NCI-H2196 (cell line): ENCODE data around the gene TPGS2.
"Not testable (repeated sequence)": the region's sequence is repeated elsewhere in the genome, so short reads cannot be mapped to it uniquely, and the experiment has no call there.

Experiments used
- DNase-seq: peaks from one replicate; lab custom pipeline; 2025; ENCODE audit not compliant: unreplicated experiment; lab: John Stamatoyannopoulos, UW

The TPGS2 gene

DNA sequence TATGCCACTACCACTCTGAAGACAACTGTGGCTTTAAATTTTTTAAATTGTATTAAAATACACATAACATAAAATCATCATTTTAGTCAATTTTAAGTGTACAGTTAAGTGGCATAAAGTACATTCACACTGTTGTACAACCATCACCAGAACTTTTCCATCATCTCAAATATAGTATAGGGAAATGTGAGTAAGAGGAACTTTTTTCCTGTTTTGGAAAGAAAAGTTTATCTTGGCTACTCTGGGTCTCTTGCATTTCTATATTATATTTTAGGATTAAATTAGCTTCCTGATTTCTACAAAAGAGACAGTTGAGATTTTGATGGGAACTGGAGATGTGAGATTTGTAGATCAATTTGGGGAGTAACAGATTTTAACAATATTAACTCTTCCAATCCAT is 3.3 kb downstream of the TPGS2 start:
- DNase-seq: no peak

DNA sequence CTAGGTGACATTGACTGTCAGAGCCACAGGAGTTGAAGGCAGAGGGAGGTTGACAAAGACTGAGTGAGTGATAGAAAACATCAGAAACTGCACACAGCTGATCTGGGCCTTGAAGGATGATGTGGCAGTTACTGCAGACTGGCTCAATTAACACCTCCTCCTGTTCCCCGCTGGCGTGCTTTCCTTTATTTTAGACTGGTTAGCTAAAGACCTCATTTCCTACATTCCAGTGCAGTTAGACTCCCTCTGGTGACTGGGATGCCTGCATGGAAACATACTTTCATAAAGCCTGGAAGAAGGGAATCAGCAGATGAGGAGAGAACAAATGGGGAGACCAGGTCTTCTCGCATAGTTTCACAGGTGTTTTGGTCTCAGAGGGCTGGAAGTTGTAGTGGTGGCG is 7.1 kb downstream of the TPGS2 start:
- no peak for DNase-seq

DNA sequence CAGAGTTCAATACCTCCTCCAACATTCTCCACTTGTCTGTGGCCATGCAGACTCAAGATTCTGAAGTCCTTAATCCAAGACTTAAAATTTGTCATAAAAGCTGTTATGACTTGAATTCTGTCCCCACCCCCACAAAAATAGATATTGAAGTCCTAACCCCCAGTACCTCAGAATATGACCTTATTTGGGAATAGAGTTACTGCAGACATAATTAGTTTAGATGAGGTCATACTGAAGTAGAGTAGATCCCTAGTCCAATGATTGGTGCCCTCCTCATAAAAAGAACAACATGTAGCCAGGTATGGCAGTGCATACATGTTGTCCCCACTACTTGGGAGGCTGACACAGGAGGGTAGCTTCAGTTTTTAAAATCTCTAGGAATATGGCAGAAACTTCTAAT is 9.2 kb downstream of the TPGS2 start:
- DNase-seq: no peak

DNA sequence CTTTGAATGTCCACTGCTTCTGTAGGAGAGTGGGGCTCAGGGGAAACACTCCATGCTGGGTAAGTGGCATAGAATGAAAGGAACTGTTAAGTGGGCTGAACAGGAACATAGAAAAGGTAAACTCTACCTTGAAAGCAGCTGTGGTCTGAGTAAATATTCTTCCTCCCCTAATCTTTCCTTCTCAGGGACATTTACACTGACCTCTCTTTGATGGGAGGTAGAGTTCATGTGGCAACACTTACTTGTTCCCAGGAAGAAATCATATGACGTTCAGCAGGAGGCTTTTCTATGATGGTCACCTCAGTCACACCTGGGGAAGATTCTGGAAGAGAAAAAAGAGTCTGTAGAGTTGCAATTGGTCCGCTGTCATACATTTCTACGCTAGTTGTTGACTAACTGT is 10.2 kb downstream of the TPGS2 start:
- DNase-seq: no peak

DNA sequence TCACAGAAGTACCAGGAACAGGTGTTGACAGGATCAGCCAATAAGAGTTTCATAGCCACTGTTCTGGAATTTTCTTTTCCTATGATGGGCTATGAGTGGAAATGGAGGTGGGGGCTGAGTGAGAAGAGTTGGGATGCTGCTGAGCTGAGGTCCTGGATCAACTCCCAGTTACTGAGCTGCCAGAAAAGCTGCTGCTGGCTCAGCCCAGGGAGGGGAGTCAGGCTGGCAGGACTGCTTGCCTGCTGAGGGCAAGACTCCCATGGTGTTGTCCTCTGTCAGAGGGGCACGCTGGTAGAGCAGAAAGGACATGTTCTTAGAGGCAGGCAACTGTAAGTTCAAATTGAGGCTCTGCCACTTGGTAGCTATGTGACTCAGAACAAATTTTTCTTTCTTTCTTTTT is 11.8 kb downstream of the TPGS2 start:
- no peak for DNase-seq

DNA sequence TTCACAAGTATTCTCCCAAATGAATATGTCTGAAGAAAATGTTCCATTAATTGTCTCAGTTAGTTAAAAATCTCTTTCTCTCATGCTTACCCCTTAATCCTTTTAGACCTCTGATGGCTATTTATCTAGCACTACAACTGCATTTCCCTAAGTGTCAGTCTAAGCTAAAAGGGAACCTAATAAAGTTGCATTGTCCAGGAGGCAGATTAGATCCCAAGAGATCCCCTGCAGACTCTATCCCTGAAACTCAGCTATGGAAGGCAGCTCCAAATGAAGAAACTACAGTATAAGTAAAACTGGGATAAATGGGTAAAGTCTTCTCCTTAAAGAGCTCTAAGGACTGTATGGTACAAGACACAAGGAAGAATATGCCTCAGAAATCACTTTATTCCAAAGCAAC is 12.7 kb downstream of the TPGS2 start:
- not testable (repeated sequence) for DNase-seq

DNA sequence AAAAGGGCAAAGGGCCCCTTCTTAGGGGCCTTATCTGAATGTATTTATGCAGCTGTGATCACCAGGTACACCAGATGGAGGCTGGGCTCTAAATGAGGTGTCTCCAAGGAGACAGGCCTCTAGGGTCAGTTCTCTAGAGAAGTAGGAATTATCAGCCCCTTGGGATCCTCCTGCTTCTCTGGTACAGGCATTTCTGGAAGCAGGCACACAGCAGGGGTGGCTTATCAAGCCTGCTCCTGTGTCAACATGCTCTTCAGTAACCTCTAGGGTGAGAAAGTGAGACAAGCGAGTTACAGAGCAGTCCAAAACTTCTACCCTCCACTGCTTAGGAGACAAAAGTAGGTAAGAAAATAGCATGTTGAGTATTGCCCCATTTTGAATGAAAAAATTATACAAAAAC is 13.8 kb downstream of the TPGS2 start:
- DNase-seq: no peak

DNA sequence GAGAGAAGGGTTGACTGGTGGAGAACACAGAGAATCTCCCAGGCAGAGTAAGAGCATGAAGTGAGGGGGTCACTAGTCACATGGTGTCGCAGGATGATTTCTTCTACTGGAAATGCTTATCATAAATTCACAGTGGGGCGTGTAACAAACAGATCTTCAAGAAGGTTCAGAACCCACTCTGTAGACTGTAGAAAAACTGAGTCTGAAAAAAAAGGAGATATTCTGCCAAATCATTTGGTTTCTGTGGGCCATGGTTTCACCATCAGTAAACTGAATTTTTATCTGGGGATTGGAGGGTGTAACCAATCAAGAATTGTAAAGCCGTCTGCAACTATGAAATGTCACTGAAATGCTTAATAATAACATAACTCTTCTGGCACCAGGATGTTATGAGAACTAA is 15.0 kb downstream of the TPGS2 start:
- DNase-seq: no peak

DNA sequence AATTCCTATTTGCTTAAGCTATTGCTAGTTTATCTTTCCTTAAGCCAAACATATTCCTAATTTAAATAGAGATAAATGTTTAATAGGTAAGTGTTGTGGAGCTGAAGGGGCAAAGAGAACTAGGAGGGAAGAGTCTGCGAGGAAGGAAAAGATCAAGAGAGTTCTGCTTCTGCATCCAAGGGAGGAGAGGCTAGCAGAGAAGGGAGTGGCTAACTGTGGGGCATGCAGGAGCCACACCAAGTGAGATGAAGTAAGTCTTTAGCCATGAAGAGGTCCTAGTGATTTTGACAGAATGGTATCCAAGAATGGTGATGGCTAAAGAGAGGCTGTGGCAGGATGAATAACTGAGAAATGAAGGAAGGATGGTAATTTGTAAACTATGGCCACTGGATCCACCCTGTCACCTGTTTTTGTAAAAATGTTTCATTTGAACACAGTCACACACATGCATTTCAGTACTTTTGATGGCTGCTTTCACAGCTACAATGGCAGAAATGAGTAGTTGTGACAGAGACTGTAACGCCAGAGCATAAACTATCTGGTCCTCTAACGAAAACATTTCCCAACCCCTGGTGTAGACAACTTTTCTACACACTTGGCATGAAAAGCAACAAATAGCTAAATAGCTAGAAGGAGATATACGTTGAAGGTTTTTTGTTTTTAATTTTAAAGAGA is 15.6 kb downstream of the TPGS2 start:
- no peak for DNase-seq

DNA sequence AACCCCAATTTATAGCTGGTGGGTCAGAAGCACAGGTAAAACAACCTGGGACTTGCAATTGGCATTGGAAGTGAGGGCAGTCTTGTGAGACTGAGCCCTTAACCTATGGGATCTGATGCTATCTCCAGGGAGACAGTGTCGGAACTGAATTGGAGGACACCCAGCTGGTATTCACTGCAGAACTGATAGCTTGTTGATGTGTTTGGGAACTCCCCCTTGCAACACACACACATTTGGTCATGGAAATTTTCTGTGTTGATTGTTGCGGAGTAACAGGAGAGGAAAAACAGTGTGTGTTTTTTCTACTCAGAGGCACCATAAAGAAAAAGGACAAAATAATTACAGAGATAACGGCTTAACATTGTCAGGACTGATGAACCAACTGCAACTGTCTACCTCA is 16.1 kb downstream of the TPGS2 start:
- DNase-seq: no peak

DNA sequence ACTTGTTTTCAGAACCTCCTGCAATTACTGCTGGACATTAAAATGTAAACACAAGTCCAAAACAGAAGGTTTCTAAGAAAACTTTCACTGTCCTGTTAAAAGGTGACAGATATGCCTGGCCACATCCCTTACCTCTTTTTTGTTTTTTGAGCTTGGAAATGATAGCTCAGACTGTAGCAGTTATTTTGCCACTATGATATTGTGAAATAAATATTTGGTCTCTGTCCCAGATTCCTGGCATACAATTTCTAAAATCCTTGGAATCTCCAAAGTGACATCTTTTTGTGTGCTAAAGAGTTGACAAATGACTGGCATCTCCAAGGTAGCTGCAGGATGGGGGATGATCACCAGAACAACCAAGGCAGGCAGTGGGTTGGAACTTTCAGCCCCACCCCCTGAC is 16.8 kb downstream of the TPGS2 start:
- no peak for DNase-seq

DNA sequence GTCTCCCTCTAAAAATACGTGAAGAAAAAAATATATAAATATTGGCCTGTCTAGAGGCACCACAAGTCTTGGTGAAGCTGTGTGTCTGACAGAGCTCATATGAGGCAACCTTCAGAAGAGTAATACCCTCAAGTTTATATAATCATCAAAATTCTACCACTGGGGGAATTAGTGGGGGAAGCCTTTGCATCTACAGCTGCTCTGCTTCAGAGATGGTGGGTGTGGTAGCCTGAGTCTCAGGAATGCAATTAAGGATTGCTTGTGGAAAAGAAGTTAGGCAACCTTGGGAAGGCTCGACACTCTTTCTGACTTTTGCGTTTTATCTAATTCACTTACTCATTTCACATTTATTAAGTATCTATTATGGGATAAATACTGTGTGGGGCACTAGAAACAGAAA is 17.4 kb downstream of the TPGS2 start:
- no peak for DNase-seq

DNA sequence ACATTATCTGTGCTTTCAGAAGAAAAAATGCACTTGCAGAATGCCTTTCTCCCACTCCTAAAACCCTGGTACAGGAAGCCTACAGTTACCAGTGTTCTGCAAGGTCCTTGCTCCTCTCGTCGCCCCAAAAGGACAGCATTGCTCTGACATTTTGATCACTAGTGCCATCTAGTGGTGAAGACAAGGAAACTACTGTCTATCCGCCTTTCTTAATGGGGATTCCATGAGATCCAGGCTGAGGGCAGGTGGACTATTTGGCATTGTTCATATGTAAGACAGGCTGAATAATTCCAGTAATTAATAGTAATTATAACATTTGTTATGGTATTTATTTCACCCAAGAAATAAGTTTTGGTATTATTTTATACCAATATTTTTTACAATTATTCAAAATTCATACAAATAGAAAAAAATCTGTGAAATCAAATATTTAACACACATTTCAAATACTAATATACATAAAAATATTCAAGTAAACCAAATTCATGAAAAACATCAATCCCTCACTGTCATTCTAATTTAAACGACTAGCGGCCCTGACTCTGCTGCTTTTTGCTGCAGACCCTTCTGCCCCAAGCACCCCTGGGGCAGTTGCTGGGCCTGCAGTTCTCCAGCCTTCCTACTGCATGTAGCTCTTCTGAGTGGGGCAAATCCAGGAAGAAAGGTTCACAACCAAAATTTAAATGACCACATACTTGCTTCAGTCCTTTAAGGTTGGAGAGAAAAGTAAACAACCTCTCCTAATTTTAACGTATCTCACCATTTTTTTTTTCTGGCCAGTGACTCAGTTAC is 19.0 kb downstream of the TPGS2 start:
- peak; percentile 55 for DNase-seq

DNA sequence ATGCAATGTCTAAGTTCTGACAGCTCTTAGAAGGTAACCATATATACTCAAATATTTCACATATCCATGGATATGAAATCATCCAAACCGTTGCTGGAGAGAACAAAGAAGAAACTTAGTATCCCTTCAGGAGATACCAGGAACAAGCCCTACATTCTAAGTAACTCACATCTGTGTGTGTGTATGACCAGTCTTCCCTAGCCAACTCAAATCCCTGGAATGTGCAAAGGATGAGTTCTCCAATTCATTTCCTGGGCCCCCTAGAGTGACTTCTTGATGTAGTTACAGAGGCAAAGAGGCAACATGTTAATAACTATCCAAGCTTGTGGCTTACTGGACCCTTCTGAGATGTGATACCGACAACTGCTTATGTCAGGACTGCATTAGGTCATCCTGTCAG is 20.1 kb downstream of the TPGS2 start:
- DNase-seq: no peak

DNA sequence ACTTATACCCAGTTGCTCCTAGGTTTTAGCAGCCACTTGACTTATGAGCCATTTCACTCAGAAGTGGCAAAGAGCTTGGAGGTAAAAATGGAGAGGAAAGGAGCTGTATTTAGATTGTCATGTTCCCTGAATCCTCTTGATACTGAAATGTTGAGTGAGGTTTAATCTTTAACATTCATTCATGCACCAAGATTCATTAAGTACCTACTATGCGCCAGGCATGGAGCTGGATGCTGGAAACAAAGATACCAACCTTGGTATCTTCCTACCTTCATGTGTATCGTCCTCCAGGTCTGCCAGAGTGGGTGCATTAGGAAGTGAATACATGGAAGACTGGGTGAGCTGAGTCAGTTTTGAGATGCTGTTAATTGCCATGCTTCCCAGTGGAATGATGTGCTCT is 23.7 kb downstream of the TPGS2 start:
- no peak for DNase-seq

DNA sequence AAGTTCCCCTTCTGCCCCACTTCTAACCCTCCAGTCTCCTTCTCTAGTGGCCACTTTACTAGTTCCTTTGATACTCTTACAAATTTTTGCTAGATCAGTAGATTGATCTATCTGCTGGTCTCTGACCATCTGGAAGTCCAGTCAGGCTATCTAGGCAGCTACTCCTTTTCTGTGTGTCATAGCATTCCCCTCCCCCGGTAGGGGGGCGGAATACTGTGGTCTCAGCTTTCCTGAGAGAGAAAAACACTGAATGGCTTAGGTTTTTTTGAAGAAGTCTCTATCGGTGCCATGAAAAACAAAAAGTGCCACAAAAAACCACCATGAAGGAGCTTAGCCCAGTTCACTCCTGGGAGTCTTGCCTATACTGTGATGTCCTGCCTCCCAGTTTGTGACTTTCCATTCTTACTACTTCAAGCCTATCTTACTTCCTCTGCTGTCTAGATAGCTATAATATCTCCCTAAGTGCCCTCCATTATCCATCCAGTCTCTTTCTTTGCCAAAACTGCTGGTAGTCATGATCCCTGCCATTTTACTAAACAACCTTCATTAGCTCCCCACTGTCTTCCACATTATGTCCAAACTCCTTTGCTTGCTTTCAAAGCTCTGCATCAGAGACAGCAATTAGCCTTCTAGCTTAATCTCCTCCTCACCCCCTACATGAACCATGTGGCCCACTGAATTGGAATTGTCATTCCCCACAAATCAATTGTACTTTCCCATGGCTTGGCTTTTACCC is 29.9 kb downstream of the TPGS2 start:
- DNase-seq: no peak

DNA sequence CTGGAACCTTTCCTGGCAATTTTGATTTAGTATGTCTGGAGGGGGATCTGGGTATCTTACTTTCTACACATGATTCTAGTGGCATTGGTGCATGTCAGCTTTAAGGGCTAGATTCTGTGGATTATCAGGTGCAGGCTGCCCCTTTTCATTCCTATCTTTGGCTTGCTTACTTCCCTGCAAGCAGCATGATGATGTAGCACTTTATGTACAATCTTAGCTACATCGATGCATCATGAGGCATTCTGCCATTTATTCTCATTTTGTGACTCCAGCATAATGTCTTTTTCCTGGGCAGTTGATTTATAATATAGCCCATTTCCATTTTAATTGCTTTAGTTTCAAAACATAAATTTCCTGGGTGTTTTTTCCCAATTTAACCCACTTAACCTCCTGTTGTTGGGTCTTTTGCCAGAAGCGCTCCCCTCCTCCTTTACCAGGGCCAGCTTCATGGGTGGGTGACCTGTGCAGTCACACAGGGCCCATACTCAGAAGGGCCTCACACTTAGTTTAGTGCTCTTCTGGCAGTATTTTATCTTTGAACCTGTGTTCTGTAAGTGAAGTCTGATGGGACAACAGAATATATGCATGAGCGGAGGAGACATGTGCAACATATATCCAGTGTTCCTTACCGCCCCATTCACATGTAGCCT is 36.0 kb downstream of the TPGS2 start:
- DNase-seq: no peak

DNA sequence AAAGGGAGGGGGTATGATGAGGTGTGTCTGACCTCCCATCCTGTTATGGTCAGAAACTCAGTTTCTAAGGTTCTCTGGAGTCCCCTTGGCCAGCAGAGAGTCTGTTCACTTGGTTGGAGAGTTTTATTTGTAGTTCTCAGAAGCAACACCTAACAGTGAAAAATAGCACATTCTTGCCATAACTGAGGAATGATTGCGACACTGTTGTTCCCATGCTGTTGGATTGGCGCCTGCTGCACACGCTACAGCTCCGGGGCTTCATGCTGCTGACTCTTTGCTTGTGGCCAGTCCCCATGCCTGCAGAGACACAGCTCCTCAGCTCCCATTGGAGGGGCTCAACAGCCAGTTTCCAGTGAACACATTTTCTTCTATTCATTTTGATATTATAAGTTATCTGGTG is 42.1 kb downstream of the TPGS2 start:
- DNase-seq: no peak

DNA sequence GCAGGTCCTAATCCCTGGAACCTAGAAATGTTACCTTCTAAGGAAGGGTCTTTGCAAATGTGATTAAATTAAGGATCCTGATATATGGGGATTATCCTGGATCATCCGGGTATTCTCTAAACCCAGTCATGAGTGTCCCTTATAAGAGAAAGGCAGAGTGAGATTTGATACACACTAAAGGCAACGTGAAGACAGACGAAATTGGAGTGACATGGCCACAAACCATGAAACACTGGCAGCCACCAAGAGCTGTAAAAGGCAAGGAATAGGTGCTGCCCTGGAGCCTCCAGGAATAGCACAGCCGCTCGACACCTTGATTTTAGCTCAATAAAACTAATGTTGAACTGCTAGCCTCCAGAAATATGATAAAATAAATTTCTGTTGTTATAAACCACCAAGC is 45.0 kb downstream of the TPGS2 start:
- DNase-seq: no peak

DNA sequence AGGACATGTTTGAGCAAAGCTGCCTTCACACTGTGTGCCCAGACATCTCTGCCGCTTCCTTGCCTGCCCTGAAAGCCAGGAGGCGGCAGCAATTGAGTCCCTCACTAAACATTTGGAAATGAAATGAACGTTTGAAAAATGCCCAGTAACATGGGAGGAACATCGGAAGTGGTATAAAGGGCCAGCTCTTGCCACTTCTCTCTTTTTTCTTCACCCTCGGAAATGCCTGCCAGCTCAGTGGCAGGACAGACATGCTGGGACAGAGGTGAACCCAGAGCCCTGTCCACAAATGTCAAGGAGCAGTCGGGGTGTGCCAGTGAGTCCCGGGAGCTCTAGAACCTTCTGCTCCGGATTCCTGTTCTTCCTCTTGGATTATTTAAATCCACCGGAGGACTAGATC is 46.1 kb downstream of the TPGS2 start:
- DNase-seq: no peak

DNA sequence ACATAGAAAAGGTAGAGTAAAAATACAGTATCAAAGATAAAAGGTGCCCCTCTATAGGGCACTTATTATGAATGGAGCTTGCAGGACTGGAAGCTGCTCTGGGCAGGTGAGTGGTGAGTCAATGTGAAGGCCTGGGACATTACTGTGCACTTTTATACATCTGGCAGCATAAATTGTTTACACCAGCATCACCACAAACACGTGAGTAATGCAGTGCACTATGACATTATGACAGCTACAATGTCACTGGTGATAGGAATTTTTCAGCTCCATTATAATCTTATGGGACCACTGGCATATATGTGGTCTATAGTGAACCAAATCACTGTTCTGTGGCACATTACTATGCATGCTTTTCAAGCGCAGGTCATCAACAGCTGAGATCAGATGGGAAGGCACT is 48.1 kb downstream of the TPGS2 start:
- DNase-seq: no peak

DNA sequence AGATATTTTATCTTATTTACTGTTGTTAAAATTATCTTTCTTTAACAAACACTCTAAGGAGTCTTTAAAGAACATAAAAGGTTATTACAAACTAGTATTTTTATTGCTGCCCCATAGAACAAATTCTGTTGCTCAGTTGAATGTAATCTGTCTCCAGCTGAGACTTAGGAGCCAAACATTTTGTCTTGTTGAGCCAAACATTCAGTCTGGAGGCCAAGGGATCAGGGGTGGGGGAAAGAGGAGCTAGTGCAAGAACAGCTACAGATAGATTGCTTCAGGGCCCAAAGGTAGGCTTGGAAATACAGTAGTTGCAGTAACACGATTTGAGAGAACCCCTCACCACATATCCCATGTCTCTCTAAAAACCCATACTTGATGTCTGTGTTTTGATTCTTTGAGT is 51.2 kb downstream of the TPGS2 start:
- DNase-seq: no peak
